Calu3 (cell line): ENCODE data around the gene CCDC152. TPM values are rescaled to one million over a fixed set of nuclear protein-coding genes. Genes with fewer than 3 reads are reported as not detected.

Source experiments
- BruUV-seq: library from RNA; stranded (reverse); fragments of 400-500 nt; replicated peaks from 2 replicates; lab custom pipeline; 2021; lab: Mats Ljungman, UMichigan
- CTCF ChIA-PET: fragments of 300-600 bp; sonication (Branson Sonifier 250); formaldehyde crosslinking; loops from one replicate; lab custom pipeline; 2022; ENCODE audit warnings: antibody characterized with exemption; lab: Charles Lee
- DNase-seq: peaks from one replicate; pipeline ENCODE4 v3.0.0; 2022
- H3K27ac Mint-ChIP-seq: one replicate; pipeline ENCODE4 v1.8.0; 2022; ENCODE audit warnings: mixed read lengths; ENCODE audit not compliant: unreplicated experiment
- H3K27me3 Mint-ChIP-seq: one replicate; pipeline ENCODE4 v1.8.0; 2022; ENCODE audit warnings: mixed read lengths; ENCODE audit not compliant: unreplicated experiment
- H3K36me3 Mint-ChIP-seq: one replicate; pipeline ENCODE4 v1.8.0; 2022; ENCODE audit warnings: mild to moderate bottlenecking, moderate library complexity, mixed read lengths; ENCODE audit not compliant: insufficient read depth, unreplicated experiment
- H3K4me1 Mint-ChIP-seq: one replicate; pipeline ENCODE4 v1.8.0; 2022; ENCODE audit warnings: mild to moderate bottlenecking, low read depth, mixed read lengths; ENCODE audit not compliant: unreplicated experiment
- H3K4me3 Mint-ChIP-seq: one replicate; pipeline ENCODE4 v1.8.0; 2022; ENCODE audit warnings: mild to moderate bottlenecking, low read depth, moderate library complexity, mixed read lengths; ENCODE audit not compliant: unreplicated experiment
- H3K9me3 Mint-ChIP-seq: one replicate; pipeline ENCODE4 v1.8.0; 2022; ENCODE audit warnings: low read depth, mixed read lengths; ENCODE audit not compliant: unreplicated experiment
- CTCF ChIP-seq: fragments of 200-600 bp; IDR thresholded peaks from one replicate; pipeline ENCODE4 v1.8.0; 2022; ENCODE audit warnings: antibody characterized with exemption; ENCODE audit not compliant: unreplicated experiment
- intact Hi-C: fragments of 100-400 bp; cut with micrococcal nuclease; formaldehyde crosslinking; loops from one replicate; pipeline ENCODE4 v1.10.0; 2022; ENCODE audit not compliant: unreplicated experiment
- total RNA-seq: library from RNA; stranded (reverse); gene quantifications from 2 replicates; pipeline ENCODE4 v1.2.3, GENCODE V29; 2022

The CCDC152 gene
- total RNA-seq, 1 experiment from 2014 or later = 16.3 TPM

DNA sequence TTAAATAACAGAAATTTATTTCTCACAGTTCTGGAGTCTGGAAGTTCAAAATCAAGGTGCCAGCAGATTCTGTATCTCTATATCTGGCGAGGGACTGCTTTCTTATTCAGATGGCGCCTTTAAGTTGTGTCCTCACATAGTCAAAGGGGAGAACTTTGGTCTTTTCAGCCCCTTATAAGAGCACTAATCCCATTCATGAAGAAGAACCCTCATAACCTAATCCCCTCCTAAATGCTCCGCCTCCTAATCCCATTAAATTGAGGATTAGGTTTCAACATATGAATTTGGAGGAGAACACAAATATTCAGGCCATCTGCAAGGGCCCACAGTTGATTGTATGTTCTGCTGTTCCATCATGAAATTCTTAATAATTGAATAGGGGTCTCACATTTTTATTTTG is 10.8 kb upstream of the CCDC152 start:
- no peak for DNase-seq
- Mint-ChIP-seq H3K36me3 (no peaks in the 10 kb centered on the region), H3K27ac (no peak overlapping the region), H3K27me3 (peaks cover 10% of the 10 kb centered on the region), H3K9me3 (peaks cover 3% of the 10 kb centered on the region), H3K4me3 (no peak overlapping the region), H3K4me1 (no peaks in the 10 kb centered on the region)
- no TSS peak for BruUV-seq
- CTCF ChIA-PET = no interaction called here
- no peak for TF ChIP-seq CTCF
- intact Hi-C loops = no loop called here

DNA sequence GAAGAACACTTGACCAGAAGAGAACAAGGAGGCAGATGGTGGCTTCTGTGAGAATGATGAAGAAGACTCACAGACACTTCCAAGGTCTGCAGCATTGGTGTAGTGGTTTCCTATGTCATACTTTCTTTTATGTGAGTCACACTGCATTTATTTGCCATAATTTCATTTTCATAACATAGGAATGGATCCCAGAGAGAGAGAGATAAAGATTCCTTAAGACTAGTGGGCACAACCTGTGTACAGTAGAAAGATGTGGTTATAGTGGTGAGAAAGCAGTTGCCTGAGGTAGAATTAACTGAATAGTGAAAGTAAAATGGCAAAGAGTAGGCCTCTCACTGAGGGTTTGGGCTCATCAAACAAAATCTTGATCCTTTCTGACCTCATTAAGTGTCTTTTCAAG is 7.6 kb upstream of the CCDC152 start:
- DNase-seq = no peak
- BruUV-seq = no TSS peak
- H3K27ac Mint-ChIP-seq = no peak overlapping the region
- intact Hi-C loops = no loop called here
- H3K9me3 Mint-ChIP-seq = no peaks in the 10 kb centered on the region
- H3K4me1 Mint-ChIP-seq = no peaks in the 10 kb centered on the region
- CTCF ChIA-PET = no interaction called here
- H3K36me3 Mint-ChIP-seq = no peaks in the 10 kb centered on the region
- TF ChIP-seq CTCF = no peak
- H3K27me3 Mint-ChIP-seq = no peaks in the 10 kb centered on the region
- H3K4me3 Mint-ChIP-seq = no peak overlapping the region

GRCh38 chr5:42750507-42750906 is 6.1 kb upstream of the CCDC152 start:
- no peak for DNase-seq
- Mint-ChIP-seq H3K27ac (no peak overlapping the region), H3K4me3 (no peak overlapping the region), H3K27me3 (no peaks in the 10 kb centered on the region), H3K36me3 (no peaks in the 10 kb centered on the region), H3K4me1 (no peaks in the 10 kb centered on the region), H3K9me3 (no peaks in the 10 kb centered on the region)
- intact Hi-C loops = no loop called here
- BruUV-seq = no TSS peak
- CTCF ChIA-PET = no interaction called here
- no peak for TF ChIP-seq CTCF

DNA sequence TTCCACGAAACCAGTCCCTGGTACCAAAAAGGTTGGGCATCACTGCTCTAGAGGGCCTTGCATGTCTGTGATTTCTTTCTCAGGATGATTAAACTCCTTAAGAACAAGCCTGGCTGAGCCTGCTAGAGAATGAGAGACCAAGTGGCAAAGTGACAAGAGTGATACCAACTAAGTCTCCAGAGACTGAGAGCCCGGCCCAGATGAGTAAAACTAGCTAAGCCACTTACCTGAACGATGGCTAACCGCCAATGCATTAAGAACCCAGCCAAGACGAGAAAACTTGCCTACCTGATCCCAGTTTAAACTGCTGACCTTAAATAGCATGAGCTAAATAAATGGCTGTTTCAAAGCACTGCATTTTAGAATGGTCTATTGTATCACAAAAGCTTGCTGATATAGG is 5.6 kb upstream of the CCDC152 start:
- TF ChIP-seq CTCF = no peak
- H3K36me3 Mint-ChIP-seq = no peaks in the 10 kb centered on the region
- no peak overlapping the region for H3K4me3 Mint-ChIP-seq
- no peaks in the 10 kb centered on the region for H3K9me3 Mint-ChIP-seq
- H3K27ac Mint-ChIP-seq = no peak overlapping the region
- BruUV-seq = no TSS peak
- DNase-seq = no peak
- H3K27me3 Mint-ChIP-seq = no peaks in the 10 kb centered on the region
- intact Hi-C loops = no loop called here
- CTCF ChIA-PET = no interaction called here
- no peaks in the 10 kb centered on the region for H3K4me1 Mint-ChIP-seq
